Astrocyte of the cerebellum (primary cell): Measurements from ENCODE around the gene LCLAT1.

Experiments used
- DNase-seq: peaks from one replicate; pipeline ENCODE4 v3.0.0-alpha.2; 2011; ENCODE audit warnings: low read depth
- H3K4me3 ChIP-seq: 2 replicates; pipeline ENCODE4 v1.5.1; 2011; ENCODE audit warnings: mild to moderate bottlenecking, low read depth, low read length, moderate library complexity
- in situ Hi-C: cut with HindIII; loops from 2 replicates; pipeline ENCODE4 v1.10.0; 2017; ENCODE audit warnings: low sequenced_read_pairs
- TF ChIP-seq, protein P1 (sequence below): IDR thresholded peaks from 2 replicates; pipeline ENCODE4 v1.5.1; 2012; ENCODE audit warnings: low read length, low read depth, moderate library complexity, mild to moderate bottlenecking; ENCODE audit errors: missing control alignments

LCLAT1 gene

DNA sequence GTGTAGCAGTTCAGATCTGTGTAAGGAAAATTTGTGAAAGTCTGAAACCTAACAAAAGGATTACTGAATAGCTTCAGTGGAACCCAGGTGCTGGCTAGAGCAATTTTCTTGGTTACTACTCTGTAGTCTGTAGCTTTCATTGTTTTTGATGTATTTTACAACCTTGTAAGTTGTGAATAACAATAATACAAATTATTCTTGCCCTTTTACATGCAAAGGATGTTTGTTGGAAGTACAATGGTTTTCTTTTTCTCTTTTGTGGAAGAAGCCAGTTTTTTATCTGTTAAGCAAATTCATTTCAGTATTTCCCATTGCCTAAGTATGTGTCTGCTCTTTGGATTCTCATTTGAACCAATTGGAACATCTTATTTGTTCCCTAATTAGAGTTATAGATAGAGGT, 10.2 kb downstream of the LCLAT1 start:
- H3K4me3 ChIP-seq = no peak overlapping the region
- in situ Hi-C loops = no loop called here
- TF ChIP-seq, protein P1, sequence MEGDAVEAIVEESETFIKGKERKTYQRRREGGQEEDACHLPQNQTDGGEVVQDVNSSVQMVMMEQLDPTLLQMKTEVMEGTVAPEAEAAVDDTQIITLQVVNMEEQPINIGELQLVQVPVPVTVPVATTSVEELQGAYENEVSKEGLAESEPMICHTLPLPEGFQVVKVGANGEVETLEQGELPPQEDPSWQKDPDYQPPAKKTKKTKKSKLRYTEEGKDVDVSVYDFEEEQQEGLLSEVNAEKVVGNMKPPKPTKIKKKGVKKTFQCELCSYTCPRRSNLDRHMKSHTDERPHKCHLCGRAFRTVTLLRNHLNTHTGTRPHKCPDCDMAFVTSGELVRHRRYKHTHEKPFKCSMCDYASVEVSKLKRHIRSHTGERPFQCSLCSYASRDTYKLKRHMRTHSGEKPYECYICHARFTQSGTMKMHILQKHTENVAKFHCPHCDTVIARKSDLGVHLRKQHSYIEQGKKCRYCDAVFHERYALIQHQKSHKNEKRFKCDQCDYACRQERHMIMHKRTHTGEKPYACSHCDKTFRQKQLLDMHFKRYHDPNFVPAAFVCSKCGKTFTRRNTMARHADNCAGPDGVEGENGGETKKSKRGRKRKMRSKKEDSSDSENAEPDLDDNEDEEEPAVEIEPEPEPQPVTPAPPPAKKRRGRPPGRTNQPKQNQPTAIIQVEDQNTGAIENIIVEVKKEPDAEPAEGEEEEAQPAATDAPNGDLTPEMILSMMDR = no peak
- DNase-seq = no peak

DNA sequence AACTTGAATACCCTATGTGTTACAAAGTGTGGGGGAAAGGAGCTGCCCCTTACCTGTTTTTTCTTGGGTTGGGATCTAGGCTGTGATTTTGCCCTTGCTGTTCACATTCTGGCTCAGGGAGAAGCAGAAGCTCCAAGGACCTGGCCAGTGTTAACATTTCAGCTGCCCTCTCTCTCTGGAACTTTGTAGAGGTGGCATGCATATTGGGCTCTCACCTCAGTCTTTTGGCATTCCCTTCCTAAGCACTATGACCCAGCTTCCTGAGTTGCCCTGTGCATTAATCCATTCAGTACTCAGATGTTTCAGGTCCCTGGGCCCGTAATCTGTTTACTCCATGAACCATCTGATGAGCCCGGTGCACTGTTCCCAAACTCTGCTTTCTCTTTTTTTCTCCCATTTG, 12.1 kb downstream of the LCLAT1 start:
- no peak for DNase-seq
- H3K4me3 ChIP-seq = no peak overlapping the region
- in situ Hi-C loops = no loop called here
- TF ChIP-seq, protein P1 = no peak

- TF ChIP-seq, protein P1 = no peak
- no peak overlapping the region for H3K4me3 ChIP-seq
- no peak for DNase-seq
- in situ Hi-C loops = no loop called here
Observed at GRCh38 chr2:30462131-30462857, 15.2 kb downstream of the LCLAT1 start.

GRCh38 chr2:30463535-30463934, 16.5 kb downstream of the LCLAT1 start:
- in situ Hi-C loops = no loop called here
- TF ChIP-seq, protein P1 = no peak

DNA sequence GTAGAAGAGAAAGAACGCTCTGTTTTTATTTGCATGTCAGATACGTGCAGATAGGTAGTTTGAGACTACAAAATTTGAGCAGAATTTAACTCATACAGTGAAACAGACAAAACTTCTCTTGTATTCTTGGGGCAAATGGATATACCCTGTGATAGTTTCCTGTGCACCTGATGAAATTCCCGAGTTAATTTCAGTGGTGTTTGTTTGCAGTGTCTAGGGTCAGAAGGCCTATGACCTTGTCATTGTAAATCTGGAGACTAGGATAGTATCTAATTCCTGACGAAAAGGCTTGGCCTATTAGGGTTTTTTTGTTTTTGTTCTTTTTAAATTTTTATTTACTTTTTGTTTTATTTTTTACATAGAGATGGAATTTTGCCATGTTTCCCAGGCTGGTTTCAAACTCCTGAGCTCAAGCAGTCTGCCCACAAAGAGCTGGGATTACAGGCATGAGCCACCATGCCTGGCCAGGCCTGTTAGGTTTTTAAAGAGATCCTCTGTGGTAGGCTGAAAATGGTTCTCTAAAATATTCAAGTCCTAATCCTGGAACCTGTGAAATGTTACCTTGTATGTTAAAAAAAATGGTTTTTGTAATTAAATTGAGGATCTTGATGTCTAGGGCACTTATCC, 17.6 kb downstream of the LCLAT1 start:
- no peak for DNase-seq
- TF ChIP-seq, protein P1 = no peak
- in situ Hi-C loops = no loop called here
- H3K4me3 ChIP-seq = no peak overlapping the region

More at GRCh38 chr2:30463535-30463934, 16.5 kb downstream of the LCLAT1 start:
- no peak for DNase-seq
- no peak overlapping the region for H3K4me3 ChIP-seq

GRCh38 chr2:30465171-30465545, 18.1 kb downstream of the LCLAT1 start:
- no peak overlapping the region for H3K4me3 ChIP-seq
- no peak for DNase-seq
- in situ Hi-C loops = no loop called here
- TF ChIP-seq, protein P1 = no peak
